Measurements from ENCODE around the gene GALNT10.

DNA sequence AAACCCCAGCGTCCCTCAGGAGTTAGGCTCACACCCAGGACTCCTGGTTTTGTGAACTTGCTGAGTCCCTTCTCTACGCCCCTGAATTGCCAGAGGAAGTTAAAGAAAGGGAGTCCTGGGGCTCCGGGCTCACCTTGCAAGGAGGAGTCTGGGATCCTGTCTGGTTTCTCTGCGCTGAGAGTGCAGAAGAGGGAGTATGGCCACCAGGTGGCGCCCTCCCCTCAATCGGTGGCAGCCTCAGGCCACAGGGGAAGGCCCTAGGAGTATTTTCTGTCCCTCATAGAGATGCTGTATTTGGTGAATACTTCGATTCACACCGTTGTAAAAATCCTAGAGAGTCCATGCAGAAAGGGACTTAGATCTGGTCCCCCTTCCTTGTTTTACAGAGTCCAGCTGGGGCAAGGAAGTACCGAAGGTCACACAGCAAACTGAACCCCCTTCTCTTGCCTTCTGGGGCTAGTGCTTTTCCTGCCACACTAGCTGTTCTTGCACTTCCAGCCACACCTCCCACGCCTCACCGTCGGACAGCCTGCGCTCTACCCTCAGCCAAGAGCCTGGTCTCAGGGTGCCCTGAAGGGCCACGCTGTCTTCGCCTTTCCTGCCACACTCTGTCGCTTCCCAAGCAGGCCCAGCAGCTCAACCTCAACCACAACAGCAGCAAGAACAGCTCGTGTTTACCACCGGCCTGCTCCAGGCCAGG, 277.3 kb downstream of the GALNT10 start:
- TF ChIP-seq POLR2AphosphoS5 (IDR thresholded peaks at IDR 0.05; ENCODE audit: low read depth, low read length) (no peak), POLR2A (IDR thresholded peaks at IDR 0.05; ENCODE audit: borderline replicate concordance, extremely low read depth, insufficient read depth, insufficient read length) (no peak), ELF1 (IDR thresholded peaks at IDR 0.05; ENCODE audit: borderline replicate concordance, low read depth) (no peak), FOSL1 (IDR thresholded peaks at IDR 0.05; ENCODE audit: low read depth) (no peak), EZH2 (IDR thresholded peaks at IDR 0.05) (no peak)
- TF ChIP-seq, protein P1, sequence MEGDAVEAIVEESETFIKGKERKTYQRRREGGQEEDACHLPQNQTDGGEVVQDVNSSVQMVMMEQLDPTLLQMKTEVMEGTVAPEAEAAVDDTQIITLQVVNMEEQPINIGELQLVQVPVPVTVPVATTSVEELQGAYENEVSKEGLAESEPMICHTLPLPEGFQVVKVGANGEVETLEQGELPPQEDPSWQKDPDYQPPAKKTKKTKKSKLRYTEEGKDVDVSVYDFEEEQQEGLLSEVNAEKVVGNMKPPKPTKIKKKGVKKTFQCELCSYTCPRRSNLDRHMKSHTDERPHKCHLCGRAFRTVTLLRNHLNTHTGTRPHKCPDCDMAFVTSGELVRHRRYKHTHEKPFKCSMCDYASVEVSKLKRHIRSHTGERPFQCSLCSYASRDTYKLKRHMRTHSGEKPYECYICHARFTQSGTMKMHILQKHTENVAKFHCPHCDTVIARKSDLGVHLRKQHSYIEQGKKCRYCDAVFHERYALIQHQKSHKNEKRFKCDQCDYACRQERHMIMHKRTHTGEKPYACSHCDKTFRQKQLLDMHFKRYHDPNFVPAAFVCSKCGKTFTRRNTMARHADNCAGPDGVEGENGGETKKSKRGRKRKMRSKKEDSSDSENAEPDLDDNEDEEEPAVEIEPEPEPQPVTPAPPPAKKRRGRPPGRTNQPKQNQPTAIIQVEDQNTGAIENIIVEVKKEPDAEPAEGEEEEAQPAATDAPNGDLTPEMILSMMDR (IDR thresholded peaks at IDR 0.05 in 2 of 3, conservative IDR thresholded peaks at IDR 0.05 in 1 of 3; ENCODE audit: borderline replicate concordance in 1 of 3, insufficient read depth in 1 of 3, low read depth in 2 of 3, low read length in 2 of 3), result peak; percentile 85 to 93 (median 90)
- TF ChIP-seq, protein P2, sequence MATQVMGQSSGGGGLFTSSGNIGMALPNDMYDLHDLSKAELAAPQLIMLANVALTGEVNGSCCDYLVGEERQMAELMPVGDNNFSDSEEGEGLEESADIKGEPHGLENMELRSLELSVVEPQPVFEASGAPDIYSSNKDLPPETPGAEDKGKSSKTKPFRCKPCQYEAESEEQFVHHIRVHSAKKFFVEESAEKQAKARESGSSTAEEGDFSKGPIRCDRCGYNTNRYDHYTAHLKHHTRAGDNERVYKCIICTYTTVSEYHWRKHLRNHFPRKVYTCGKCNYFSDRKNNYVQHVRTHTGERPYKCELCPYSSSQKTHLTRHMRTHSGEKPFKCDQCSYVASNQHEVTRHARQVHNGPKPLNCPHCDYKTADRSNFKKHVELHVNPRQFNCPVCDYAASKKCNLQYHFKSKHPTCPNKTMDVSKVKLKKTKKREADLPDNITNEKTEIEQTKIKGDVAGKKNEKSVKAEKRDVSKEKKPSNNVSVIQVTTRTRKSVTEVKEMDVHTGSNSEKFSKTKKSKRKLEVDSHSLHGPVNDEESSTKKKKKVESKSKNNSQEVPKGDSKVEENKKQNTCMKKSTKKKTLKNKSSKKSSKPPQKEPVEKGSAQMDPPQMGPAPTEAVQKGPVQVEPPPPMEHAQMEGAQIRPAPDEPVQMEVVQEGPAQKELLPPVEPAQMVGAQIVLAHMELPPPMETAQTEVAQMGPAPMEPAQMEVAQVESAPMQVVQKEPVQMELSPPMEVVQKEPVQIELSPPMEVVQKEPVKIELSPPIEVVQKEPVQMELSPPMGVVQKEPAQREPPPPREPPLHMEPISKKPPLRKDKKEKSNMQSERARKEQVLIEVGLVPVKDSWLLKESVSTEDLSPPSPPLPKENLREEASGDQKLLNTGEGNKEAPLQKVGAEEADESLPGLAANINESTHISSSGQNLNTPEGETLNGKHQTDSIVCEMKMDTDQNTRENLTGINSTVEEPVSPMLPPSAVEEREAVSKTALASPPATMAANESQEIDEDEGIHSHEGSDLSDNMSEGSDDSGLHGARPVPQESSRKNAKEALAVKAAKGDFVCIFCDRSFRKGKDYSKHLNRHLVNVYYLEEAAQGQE (IDR thresholded peaks at IDR 0.05; ENCODE audit: low read depth), result no peak

All from HCT116 (cell line).